HG03097 (cell line): ENCODE data around the gene THOC6.
"Not testable (repeated sequence)": the region's sequence is repeated elsewhere in the genome, so short reads cannot be mapped to it uniquely, and the experiment has no call there.

ENCODE experiments used
- ATAC-seq: cut with Tn5 transposase; IDR thresholded peaks from one replicate; pipeline ENCODE4 v1.9.1; 2021; ENCODE audit not compliant: unreplicated experiment, low FRiP score

THOC6 gene

DNA sequence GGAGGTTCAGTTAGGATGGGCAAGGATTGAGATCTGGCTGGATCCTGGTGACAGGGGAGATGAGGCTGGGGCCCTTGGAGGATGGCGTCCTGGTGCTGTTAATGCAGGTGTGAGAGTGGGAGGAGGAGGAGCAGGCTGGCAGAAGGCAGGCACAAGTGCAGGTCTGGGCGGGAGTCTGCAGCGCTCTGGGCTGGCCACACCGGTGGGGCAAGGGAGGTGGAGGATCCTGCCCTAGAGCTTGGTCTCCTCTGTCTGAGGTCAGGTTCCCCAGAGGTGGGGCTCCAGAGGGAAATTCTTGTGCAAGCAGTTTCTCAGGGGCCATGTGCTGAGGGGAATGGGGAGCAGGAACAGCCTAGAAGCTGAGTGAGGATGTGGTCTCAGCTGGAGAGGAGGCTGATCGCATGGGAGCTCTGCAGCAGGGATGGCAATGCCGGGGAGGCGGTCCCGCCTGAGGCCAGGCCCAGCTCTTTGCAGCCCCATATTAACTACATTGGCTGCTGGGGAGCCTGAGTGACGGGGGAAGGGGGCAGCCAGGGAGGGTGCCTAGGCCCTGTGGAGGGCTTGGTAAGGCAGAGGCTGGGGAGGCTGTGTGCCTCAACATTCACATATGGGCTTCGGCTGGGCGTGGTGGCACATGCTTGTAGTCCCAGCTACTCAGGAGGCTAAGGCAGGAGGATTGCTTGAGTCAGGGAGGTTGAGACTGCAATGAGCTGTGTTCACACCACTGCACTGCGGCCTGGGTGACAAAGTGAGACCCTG, 28.9 kb downstream of the THOC6 start:
- ATAC-seq: not testable (repeated sequence)

DNA sequence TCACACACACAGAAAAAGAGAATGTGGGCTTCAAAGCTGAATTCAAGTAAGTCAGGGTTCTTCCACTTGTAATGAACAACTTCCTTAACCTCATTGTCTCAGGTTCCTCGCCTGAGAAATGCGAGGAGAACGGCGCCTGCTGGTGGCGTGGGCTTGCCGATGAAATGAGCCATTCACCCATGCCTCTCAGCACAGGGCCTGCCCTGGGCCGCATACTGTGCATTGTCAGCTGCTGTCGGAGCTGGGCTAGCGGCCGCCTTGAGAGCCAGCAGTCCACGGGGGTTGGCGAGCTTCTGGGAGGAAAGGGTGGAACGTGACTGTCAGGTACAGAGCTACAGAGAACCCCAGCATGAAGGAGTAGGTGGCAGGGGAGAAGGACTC, 29.5 kb downstream of the THOC6 start:
- not testable (repeated sequence) for ATAC-seq

DNA sequence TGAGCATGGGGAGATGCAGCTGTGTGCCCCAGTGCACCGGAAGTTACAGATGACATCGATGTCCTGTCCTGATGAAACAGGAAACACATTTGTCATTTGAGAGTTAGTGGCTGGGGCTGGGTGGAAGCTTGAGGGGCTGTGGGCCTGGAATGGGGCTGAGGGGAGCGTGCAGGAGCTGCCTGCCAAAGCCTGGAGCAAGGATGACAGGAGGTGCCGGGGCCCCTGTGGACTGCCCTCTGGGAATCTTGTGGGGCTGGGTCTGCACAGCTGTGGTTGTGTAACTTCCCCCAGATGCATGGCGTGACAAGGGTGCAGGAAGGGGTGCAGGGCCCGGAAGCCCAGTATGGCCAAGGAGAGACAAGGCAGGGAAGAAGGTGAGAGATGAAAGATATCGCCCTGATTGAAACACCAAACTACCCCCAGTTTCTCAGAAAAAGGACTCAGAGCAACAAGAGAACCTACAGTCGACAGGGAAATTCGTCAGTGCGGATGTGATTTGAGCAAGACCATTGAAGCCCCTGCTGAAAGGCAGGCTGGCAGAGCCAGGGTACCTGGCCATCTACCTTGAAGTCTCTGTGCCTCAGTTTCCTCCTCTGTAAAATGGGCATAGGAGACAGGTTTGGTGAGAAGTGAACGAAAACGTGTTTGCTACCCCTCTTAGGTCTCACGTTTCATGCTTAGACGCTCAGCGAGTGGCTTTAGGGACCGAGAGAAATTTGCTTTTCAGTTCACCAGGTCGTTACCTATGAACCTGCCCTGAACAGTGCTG, 31.3 kb downstream of the THOC6 start:
- no peak for ATAC-seq

DNA sequence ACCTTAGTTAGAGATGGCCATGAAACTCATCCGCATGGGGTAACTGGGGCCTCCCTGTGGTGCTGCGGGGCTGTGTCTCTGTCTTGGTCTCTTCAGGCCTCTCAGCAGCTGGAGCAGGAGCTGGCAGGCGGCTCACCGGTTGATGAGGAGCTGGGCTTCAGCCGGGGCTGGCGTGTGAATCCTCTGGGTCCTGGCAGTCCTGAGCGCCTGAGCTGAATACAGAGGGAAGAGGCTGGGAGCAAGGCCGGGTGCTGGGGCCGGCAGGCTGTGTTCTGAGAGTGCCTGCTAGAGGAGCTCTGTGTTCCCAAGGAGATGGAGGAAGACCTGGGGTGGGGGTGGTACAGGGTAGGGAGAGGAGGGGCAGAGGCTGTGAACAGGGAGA, 31.9 kb downstream of the THOC6 start:
- ATAC-seq: not testable (repeated sequence)

DNA sequence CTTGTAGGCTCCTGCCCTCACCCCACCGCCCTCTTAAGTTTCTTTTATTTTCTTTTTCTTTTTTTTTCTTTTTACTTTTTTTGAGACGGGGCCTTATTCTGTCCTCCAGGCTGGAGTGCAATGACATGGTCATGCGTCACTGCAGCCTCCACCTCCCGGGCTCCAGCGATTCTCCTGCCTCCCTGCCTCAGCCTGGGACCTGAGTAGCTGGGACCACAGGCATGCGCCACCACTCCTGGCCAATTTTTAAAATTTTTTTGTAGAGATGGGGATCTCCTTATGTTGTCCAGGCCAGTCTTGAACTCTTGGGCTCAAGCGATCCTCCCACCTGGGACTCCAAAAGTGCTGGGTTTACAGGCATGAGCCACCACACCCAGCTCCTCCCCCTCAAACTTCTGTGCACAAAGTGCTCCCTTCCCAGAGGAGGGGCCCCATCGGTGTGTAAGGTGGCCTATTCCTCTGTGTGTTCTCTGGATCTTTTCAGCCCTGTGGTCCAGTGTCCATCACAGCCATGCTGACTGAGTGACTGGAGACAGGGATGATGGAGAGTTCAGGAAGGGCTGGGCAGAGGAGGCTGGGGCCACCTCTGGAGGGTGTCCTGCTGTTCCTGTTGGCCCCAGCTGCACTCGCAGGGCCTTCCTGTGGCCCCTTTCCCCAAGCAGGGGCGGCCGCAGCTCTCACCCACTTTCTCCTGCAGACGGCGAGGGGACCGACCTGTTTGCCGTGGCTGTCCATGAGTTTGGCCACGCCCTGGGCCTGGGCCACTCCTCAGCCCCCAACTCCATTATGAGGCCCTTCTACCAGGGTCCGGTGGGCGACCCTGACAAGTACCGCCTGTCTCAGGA, 32.7 kb downstream of the THOC6 start:
- ATAC-seq: no peak

DNA sequence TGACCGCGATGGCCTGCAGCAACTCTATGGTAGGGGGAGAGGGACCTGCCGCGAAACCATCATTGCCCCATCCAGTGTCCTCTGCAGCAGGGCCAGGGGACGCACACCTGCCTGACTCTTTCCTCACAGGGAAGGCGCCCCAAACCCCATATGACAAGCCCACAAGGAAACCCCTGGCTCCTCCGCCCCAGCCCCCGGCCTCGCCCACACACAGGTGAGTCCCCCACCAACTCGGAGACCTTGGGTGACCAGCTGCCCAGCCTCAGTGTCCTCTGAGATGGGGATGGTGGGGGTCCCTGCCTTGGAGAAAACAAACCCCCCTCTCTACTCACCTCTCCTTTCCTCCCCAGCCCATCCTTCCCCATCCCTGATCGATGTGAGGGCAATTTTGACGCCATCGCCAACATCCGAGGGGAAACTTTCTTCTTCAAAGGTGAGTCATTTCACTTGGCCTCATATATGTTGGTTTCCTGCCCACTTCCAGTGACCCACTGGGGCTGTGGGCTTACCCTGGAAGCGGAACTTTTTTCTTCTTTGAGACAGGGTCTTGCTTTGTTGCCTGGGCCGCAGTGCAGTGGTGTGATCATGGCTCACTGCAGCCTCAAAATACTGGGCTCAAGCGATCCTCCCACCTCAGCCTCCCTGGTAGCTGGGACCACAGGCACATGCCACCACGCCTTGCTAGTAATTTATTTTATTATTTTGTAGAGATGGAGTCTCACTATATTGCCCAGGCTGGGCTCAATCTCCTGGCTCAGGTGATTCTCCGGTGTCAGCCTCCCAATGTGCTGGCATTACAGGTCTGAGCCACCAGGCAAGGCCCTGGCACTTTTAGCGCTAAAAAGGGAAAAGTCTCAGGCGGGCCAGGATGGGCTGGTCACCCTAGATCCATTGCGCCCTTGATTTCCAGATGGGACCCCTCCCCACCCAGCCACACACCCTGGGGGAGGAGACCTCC, 33.6 kb downstream of the THOC6 start:
- ATAC-seq: no peak

DNA sequence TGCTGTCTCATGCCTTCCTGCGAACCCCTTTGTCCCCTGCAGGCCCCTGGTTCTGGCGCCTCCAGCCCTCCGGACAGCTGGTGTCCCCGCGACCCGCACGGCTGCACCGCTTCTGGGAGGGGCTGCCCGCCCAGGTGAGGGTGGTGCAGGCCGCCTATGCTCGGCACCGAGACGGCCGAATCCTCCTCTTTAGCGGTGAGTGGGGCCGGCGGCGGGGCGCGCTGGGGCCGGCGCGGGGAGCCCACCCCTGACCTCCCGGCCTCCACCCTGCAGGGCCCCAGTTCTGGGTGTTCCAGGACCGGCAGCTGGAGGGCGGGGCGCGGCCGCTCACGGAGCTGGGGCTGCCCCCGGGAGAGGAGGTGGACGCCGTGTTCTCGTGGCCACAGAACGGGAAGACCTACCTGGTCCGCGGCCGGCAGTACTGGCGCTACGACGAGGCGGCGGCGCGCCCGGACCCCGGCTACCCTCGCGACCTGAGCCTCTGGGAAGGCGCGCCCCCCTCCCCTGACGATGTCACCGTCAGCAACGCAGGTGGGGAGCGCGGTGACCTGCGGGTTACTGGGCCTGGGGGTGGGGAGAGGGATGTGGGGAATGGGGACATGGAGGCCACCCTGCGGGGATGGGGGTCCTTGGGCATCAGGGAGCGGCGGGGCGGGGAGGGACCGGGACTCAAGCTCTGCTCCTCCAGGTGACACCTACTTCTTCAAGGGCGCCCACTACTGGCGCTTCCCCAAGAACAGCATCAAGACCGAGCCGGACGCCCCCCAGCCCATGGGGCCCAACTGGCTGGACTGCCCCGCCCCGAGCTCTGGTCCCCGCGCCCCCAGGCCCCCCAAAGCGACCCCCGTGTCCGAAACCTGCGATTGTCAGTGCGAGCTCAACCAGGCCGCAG, 34.5 kb downstream of the THOC6 start:
- ATAC-seq: no peak

DNA sequence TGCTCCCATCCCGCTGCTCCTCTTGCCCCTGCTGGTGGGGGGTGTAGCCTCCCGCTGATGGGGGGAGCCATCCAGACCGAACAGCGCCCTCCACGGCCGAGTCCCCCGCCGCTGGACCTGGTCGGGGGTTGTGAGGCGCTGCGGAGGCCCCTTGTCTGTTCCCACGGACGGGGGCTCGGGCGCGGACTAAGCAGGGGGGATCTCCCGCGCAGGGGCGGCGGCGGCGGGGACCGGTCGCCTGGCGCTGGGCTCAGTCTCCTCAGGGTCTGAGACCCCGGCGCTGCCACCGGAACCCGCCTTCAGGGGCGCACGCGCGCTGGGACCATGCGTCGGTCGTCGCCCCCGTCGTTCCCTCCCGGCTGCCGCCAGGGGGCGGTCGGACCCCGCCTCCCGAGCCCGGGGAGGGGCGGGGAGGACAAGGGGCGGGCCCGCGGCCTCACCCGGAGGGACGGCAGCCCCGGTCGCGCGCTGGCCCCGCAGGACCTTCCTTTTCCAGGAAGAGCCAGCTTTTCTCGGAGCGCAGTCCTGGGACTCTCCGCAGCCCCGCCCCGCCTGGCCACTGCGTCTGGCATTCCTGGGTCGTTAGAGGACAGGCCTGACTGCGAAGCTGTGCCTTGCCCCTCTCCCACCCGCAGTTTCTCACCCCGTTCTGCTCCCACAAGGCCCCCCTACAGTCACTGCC, 35.3 kb downstream of the THOC6 start:
- peak; percentile 77 for ATAC-seq

DNA sequence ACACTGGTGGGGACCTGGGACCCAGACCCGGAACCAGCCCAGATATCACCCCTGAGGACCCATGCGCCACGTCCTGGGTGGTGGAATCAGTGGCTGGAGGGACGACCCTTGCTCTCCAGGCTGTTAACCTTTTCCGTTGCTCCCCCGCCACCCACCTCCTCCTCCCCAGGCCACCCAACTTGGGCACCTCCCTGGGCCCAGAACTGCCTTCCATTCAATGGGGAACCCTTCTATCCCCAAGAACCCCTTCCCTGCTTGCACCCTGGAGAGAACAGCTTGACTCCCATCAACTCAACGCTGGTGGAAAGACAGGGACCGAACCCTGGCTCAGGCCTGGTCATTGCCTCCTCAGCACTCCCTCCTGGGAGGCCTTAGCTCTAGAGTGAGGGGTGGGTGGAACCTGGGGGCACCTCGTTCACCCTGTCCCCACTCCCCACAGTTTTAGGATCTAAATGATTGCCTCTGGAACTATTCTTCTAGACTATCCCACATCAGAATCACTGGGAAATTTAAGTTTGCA, 35.9 kb downstream of the THOC6 start:
- ATAC-seq: no peak

DNA sequence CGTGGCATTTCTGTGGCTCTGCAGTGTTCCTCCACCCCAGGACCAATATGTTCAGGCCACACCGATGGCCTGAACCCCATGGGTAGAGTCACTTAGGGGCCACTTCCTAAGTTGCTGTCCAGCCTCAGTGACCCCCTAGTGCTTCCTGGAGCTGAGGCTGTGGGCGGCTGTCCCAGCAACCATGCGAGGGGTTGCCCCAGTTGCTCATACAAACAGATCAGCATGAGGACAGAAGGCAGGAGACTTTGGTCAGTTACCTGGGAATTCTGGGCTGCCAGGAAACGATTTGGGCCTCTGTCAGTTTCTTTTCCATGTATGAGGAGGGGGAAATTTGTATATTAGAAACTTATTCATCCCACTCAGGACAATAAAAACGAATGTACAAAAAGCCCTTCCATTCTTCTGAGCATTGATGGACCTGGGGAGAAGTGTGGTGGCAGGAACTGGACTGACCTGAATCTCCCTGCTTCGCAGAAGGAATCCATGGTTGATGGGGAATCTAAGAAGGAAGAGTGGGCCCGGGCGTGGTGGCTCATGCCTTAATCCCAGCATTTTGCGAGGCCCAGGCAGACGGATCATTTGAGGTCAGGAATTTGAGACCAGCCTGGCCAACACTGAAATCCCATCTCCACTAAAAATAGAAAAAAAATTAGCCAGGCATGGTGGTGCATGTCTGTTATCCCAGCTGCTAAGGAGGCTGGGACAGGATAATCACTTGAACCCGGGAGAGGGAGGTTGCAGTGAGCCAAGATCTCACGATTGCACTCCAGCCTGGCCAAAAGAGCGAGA, 36.7 kb downstream of the THOC6 start:
- no peak for ATAC-seq

DNA sequence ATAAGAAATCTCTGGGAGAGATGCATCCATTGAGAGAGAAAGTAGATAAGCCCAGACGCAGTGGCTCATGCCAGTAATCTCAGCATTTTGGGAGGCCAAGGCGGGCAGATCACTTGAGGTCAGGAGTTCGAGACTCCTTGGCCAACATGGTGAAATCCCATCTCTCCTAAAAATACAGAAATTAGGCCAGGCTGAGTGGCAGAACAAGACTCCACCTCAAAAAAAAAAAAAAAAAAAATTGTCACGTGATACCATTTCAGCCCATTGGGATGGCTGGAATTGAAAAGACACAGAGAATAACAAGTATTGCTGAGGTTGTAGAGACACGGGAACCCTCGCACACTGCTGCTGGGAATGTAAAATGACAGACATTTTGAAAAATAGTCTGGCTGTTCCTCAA, 38.7 kb downstream of the THOC6 start:
- ATAC-seq: no peak

DNA sequence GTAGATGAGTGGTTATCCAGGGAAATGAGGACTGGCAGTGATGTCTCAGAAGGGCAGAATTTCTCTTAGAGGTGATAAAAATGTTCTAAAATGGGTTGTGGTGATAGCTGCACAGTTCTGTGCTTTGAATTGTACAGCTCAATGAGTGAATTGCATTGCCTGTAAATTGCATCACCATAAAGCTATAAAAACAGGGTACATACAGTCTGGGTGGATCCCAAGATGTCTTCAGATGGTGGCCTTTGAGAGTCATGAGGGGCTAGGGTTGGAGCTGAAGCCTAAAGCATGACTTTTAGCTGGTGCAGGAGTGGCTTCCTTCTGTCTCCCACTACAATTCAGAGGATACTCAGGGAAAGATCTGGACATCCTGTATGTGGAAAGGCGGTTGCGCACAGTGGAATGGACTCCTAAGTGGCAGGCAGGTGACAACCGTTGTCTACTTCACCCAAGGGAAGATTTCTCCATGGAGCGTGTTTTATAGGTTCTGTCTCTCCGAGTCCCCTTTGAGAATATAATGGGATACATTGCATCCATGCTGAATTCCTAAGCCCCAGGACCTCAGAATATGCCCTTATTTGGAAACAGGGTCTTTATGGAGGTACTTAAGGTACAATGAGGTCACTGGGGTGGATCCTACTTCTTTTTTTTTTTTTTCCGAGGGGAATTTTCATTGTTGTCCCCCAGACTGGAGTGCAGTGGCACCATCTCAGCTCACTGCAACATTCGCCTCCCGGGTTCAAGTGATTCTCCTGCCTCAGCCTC, 40.0 kb downstream of the THOC6 start:
- ATAC-seq: no peak

DNA sequence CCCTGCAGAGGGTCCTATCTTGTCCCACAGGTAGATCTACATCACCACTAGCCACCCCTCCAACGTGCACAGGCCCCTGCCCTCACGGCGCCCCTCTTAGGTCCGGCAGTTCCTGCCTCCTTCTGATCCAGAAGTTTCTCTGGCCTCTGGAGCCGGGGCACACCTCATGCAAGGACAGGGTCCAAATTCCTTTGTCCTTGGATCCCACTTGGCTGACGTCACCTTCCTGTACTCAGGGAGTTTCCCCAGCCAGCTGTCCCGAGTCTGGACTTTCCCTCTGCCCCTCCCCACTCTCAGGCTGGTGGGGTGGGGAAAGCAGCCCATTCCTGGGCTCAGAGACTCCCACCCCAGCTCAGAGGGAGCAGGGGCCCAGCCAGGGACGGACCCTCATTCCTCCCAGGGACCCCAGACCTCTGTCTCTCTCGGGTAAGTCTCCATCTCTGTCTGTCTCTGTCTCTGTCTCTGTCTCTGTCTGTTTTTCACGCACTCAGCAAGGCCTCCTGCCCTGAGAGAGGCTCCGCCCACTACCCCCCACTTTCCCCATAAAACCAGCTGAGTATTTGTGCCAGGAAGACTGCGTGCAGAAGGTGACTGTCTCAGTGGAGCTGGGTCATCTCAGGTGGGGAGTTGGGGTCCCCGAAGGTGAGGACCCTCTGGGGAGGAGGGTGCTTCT, 41.4 kb downstream of the THOC6 start, which contains the start of gene IL32:
Gene IL32 (plus strand): TSS at position 572 of the 673 bp plus-strand sequence. CDS start 172 bp downstream, outside the sequence.
- ATAC-seq: no peak

DNA sequence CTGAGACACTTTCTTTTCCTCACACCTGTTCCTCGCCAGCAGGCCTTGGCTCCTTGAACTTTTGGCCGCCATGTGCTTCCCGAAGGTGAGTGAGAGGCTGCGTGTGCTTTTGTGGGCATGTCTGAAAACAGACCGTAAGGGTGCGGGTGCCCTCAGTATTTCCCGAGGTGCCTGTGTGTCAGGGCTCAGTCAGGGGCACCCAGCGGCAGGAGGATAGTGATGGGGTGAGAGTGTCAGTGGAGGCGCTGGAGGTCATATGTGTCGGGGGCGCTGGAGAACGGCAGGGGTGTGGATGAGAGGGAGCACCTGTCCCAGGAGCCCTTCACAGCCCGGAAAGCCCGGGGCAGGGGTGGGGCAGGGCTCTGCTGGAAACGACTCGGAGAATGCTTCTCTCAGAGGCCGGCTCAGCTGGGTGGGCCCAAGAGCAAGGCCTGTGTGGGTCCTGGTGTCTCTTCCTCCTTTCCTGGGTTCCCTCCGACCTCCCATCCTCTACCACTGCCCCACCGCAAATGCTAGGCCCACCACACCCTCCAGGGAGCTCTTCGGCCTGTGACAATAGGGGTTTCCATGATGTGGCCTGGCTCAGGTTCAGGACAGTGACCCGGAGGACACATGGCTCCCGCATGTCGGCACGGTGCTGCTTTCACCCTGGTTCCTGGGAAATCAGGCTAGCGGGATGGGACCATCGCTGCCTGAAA, 42.1 kb downstream of the THOC6 start:
- no peak for ATAC-seq

DNA sequence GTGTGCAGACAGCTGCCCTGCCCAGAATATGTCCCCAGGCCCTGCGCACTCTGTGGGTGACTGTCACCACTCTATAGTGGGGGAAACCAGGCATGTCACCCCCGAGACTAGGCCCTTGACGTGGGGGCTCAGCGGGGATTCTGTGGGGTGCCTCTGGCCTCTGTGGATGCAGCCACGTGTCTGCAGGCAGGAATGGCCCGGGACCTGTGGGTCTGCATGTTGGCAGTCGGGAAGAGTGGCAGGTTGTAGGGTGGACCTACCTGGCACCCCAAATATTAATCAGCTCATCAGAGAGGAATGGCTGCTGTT, 42.6 kb downstream of the THOC6 start:
- ATAC-seq: no peak

DNA sequence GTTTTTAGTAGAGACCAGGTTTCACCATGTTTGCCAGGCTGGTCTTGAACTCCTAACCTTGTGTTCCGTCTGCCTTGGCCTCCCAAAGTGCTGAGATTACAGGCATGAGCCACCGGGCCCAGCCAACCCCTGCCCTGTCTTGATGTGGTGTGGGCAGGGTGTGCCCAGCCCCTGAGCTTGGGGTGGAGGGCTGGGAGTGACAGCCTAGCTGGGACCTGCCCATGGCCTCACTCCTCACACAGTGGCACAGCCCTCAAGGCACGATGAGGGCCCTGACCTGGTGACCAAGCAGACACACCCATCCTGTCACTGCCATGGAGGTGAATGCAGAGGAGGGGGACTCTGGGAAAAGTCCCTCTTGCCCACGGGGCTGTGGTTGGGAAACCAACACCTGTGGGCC, 44.7 kb downstream of the THOC6 start:
- ATAC-seq: no peak
